Measurements from ENCODE around the gene MSI1.

MSI1 gene

GRCh38 chr12:120368789-120369602 is at the start of gene MSI1:
MSI1 (minus strand) TSS chr12:120369164; CDS start chr12:120369091, 73 bp downstream.
- DNase-seq = peak; percentile 73

- DNase-seq = no peak
Measured at GRCh38 chr12:120417917-120418580, 49.1 kb upstream of the MSI1 start.

GRCh38 chr12:120416490-120417216 is 47.7 kb upstream of the MSI1 start:
- peak; percentile 80 for DNase-seq

- DNase-seq = no peak
Measured at GRCh38 chr12:120413901-120414695, 45.1 kb upstream of the MSI1 start.

- peak; percentile 67 for DNase-seq
Measured at GRCh38 chr12:120412421-120412820, 43.5 kb upstream of the MSI1 start.

GRCh38 chr12:120408771-120409170 is 39.8 kb upstream of the MSI1 start:
- no peak for DNase-seq

GRCh38 chr12:120406553-120406952 is 37.6 kb upstream of the MSI1 start:
- DNase-seq = peak; percentile 34

- DNase-seq = no peak
Measured at GRCh38 chr12:120406069-120406468, 37.1 kb upstream of the MSI1 start.

- peak; percentile 47 for DNase-seq
Measured at GRCh38 chr12:120404271-120404670, 35.3 kb upstream of the MSI1 start.

- DNase-seq = no peak
Measured at GRCh38 chr12:120403869-120404268, 34.9 kb upstream of the MSI1 start.

- no peak for DNase-seq
Measured at GRCh38 chr12:120402217-120402616, 33.3 kb upstream of the MSI1 start.

GRCh38 chr12:120399531-120399930 is 30.6 kb upstream of the MSI1 start:
- DNase-seq = no peak

GRCh38 chr12:120397824-120398540 is 29.0 kb upstream of the MSI1 start:
- no peak for DNase-seq

GRCh38 chr12:120394483-120395367 is 25.8 kb upstream of the MSI1 start:
- DNase-seq = peak; percentile 86

- no peak for DNase-seq
Measured at GRCh38 chr12:120390540-120391120, 21.7 kb upstream of the MSI1 start.

GRCh38 chr12:120388691-120389481 is 19.9 kb upstream of the MSI1 start:
- peak; percentile 82 for DNase-seq

GRCh38 chr12:120381752-120382419 is 12.9 kb upstream of the MSI1 start:
- no peak for DNase-seq

GRCh38 chr12:120378036-120378435 is 9.1 kb upstream of the MSI1 start:
- no peak for DNase-seq

GRCh38 chr12:120377611-120378010 is 8.6 kb upstream of the MSI1 start:
- DNase-seq = no peak

All from NCI-H82 (cell line).